ENCODE data around the gene SETD3. TPM values are rescaled to one million over a fixed set of nuclear protein-coding genes. Genes with fewer than 3 reads are reported as not detected.
"Not testable (repeated sequence)": the region's sequence is repeated elsewhere in the genome, so short reads cannot be mapped to it uniquely, and the experiment has no call there.

Gene SETD3
- total RNA-seq, 1 donor: 152 TPM

DNA sequence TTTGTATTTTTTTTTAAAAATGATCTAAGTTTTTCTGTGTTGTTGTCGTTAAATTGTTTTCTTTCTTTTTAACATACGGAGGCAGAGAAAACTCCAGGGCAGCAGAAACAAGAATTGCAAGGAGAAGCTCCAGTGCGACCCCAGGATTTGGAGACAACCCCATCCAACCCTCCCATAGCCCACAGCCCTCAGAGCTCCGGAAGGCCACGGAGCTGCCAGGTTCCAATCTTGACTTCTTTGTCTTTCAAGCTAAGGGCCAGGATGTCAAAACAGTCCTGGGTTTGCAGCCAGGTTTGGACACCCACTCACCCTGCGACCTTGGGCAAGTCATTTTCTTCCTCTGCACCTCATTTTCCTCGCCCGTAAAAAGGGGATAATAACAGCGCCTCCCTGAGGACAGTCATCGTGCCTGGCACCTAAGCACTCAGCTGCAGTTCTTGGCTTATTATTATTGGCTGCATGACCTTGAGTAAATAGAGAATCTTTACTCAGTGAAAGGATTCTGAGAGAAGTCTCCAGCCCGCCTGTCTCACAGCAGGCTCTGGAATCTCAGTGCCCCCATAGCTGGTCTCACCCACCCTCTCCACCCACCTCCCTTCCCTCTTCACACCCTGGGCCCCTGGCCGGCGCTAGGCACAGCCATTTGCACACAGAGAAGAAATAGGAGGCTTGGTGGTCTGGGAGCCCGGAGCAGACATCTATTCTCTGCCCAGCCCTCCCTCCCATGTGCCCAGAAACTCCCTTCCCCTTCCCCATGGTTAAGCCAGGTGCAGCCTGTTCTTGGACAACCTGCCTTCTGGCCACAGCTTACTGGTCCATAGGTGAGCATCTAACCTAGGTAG is 129.3 kb downstream of the SETD3 start:
- no peak overlapping the region for H3K4me3 ChIP-seq (ENCODE audit: low read length)
- H3K27me3 ChIP-seq (ENCODE audit: insufficient read depth, low read length): no peaks in the 10 kb centered on the region
- H3K9me3 ChIP-seq (ENCODE audit: low read depth, low read length): no peaks in the 10 kb centered on the region
- H3K4me1 ChIP-seq (ENCODE audit: insufficient read depth, low read length): no peaks in the 10 kb centered on the region

DNA sequence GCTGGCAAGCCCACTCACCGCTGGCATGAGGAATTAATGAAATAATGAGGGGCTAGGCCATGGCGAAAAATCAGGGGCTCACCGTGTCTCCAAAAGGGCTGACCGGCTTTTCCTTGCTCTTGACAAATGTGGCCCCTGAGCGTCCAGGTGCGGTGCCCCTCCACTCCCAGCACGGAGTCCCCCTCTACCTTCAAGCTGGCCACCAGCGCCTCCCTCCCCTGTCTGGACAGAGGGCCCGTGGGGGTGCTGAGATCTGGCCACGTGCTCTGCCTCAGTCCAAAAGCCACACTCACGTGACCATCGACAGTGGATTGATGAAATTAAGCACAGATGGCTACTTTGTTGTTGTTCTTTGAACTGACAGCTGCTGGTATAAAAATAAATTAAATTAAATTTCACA is 129.9 kb downstream of the SETD3 start:
- Histone ChIP-seq H3K27me3 (ENCODE audit: insufficient read depth, low read length) (no peaks in the 10 kb centered on the region), H3K4me1 (ENCODE audit: insufficient read depth, low read length) (no peaks in the 10 kb centered on the region), H3K4me3 (ENCODE audit: low read length) (no peak overlapping the region), H3K9me3 (ENCODE audit: low read depth, low read length) (no peaks in the 10 kb centered on the region)

DNA sequence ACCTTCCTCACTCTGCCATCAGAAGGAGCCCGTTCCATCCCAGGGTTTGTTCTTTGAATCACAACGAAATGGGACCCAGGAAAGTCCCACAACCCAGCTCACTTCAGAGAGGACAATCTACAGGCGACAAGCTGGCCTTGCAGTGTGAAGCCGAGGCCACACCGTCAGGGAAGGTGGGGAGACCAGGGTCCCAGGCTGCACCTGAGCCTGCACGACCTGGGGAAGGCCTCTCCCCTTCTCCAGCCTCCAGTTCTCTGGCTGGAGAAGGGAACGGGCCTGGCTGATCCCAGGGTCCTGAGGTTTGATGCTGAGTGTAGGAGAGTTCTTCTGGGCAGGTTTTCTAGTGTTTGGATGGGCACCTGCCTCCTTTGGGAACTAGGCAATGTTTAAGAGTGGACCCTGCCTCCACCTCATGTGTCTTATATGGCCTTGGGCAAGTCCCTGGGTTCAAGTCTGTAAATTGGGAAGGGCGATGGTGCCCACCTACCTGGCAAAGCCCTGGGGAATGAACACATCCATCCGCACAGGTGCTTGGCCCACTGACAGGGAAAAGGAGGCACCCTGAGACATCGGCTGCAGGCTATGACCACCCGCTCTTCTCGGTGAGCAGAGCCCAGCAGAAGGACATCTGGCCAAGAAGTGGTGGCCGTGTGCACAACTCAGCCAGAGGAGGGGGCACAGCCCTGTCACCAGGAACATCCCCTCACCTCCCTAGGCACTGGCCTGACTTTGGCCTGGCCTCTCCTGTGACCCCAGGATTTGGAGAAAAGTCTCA is 130.8 kb downstream of the SETD3 start:
- no peaks in the 10 kb centered on the region for H3K4me1 ChIP-seq (ENCODE audit: insufficient read depth, low read length)
- H3K4me3 ChIP-seq (ENCODE audit: low read length): no peak overlapping the region
- H3K9me3 ChIP-seq (ENCODE audit: low read depth, low read length): no peaks in the 10 kb centered on the region
- H3K27me3 ChIP-seq (ENCODE audit: insufficient read depth, low read length): no peaks in the 10 kb centered on the region

DNA sequence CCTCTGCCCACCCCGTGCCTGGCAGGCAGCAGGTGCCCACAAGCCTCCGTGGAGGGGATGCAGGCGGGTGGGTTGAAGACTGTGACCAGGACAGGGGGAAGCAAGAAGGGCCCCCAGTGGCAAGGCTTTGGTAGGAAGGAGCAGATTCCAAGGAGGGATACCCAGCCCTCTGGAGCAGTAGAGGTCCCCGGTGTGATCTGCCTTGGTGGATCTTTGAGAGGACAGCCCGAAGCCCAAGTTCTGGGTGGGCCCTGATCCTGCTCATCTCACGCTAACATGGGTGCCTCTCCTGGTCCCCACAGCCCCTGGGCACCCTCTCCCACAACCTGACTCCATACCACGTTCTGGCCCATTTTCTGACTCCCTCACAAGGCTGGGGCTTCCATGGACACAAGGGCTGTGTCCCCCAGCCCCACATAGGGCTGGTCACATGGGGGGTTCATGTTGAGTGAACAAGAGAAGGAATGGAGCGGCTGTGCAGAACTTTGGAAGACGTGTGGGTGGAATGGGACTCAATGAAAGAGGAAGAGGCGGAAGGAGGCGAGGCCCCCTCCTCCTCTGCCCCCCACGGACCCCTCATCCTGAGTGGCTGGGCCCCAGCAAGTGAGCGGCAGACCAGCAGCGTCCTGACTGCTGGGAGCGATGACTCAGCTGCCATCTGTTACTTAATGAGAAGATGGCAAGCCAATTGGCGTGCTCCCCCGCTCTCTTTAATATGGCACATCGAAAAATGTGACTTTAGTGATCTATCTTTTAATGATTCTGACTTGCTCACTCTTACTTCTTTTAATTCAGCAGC is 131.6 kb downstream of the SETD3 start:
- Histone ChIP-seq H3K9me3 (ENCODE audit: low read depth, low read length) (no peaks in the 10 kb centered on the region), H3K4me1 (ENCODE audit: insufficient read depth, low read length) (no peaks in the 10 kb centered on the region), H3K27me3 (ENCODE audit: insufficient read depth, low read length) (no peaks in the 10 kb centered on the region), H3K4me3 (ENCODE audit: low read length) (no peak overlapping the region)

DNA sequence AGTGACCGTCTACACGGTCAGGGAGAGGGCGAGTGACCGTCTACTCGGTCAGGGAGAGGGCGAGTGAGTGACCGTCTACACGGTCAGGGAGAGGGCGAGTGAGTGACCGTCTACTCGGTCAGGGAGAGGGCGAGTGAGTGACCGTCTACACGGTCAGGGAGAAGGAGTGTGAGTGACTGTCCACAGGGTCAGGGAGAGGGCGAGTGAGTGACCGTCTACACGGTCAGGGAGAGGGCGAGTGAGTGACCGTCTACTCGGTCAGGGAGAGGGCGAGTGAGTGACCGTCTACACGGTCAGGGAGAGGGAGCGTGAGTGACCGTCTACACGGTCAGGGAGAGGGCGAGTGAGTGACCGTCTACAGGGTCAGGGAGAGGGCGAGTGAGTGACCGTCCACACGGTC is 132.4 kb downstream of the SETD3 start:
- H3K27me3 ChIP-seq (ENCODE audit: insufficient read depth, low read length); H3K4me3 ChIP-seq (ENCODE audit: low read length); H3K9me3 ChIP-seq (ENCODE audit: low read depth, low read length); H3K4me1 ChIP-seq (ENCODE audit: insufficient read depth, low read length): not testable (repeated sequence)

Other genes with a start within 250 kb of the SETD3 start
- gene BCL11B, start 208.7 kb downstream of the SETD3 start, total RNA-seq: 101 TPM
- gene CCNK, start 550 bp upstream of the SETD3 start, total RNA-seq: 131 TPM
- gene CCDC85C, start 123.3 kb upstream of the SETD3 start, total RNA-seq: 2.9 TPM
- gene HHIPL1, start 164.3 kb upstream of the SETD3 start, total RNA-seq: not detected
- 0.10 TPM for gene CYP46A1, start 203.4 kb upstream of the SETD3 start, total RNA-seq